ENCODE results near the gene ADM5.

- TF ChIP-seq CTCF (IDR thresholded peaks at IDR 0.05; ENCODE audit: low read length) (no peak), EZH2 (IDR thresholded peaks at IDR 0.05; ENCODE audit: borderline replicate concordance, low read length) (no peak)
Measured at GRCh38 chr19:49677231-49677900, 12.0 kb upstream of the ADM5 start, which contains the start of gene PRMT1.
